ENCODE results near the gene PRDM2. TPM values are rescaled to one million over a fixed set of nuclear protein-coding genes. Genes with fewer than 3 reads are reported as not detected.

The PRDM2 gene
- total RNA-seq, 1 donor from 2014 or later, result 38.5 TPM

DNA sequence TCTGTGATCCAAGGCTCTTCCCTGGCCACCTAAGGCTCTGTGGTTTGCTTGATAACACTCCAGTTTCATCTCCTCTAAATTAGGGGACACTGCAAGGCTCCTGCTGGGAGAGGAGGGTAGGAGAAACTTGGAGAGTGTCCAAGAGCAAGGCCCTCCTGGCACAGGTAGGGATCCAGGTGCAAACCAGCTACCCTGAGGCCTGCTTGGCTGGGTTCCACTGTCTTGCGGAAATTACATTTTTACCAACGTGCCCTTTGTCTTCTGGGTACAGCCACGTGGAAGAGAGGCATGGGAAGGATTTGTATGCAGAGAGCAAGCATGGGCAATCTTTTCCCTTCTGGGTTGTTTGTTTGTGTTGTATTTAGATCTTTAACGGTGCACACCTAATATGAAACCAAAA, 132.5 kb downstream of the PRDM2 start:
- no peak for DNase-seq (ENCODE audit: low spot score)

GRCh38 chr1:13836136-13836535, 136.1 kb downstream of the PRDM2 start:
- DNase-seq (ENCODE audit: low spot score), result no peak

- DNase-seq (ENCODE audit: low spot score), result no peak
Measured at GRCh38 chr1:13836631-13837030, 136.6 kb downstream of the PRDM2 start.

DNA sequence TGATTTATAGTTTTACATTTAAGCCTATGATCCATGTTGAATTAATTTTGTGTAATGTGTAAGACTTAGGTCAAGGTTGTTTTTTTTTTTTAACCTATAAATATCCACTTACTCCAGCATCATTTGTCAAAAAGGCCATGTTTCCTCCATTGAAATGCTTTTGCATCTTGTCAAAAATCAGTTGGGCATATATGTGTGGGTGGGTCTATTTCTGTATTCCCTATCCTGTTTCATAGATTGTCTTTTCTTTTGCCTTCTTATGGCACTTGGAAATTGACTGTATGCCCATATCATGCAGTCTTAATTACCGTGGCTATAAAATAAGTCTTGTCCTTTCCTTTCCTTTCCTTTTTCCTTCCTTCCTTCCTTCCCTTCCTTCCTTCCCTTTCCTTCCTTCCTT, 138.2 kb downstream of the PRDM2 start:
- no peak for DNase-seq (ENCODE audit: low spot score)

- DNase-seq (ENCODE audit: low spot score), result no peak
Measured at GRCh38 chr1:13842497-13842896, 142.5 kb downstream of the PRDM2 start.

GRCh38 chr1:13851726-13852125, 151.7 kb downstream of the PRDM2 start:
- no peak for DNase-seq (ENCODE audit: low spot score)

GRCh38 chr1:13855554-13855953, 155.6 kb downstream of the PRDM2 start:
- no peak for DNase-seq (ENCODE audit: low spot score)

DNA sequence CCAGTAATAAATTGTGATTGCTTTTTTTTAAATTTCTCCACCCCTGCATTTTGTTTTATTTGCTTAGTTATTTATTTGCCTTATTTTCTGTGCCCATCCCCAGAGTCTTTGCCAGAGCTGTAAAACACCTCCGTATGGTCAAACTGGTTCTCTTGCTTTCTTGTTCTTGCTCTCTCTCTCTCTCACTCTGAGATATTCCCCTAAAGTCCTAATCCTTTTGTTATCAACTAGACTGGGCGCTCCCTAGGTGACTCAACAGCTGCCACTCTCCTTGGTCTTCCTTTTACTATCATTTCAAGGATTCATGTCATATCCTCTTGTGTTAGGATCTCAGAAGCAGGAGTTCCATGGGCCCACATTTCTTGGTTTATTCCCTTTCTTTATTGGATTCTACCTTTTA, 160.0 kb downstream of the PRDM2 start:
- no peak for DNase-seq (ENCODE audit: low spot score)

- DNase-seq (ENCODE audit: low spot score), result no peak
Measured at GRCh38 chr1:13864760-13865159, 164.8 kb downstream of the PRDM2 start.

GRCh38 chr1:13865851-13866250, 165.9 kb downstream of the PRDM2 start:
- DNase-seq (ENCODE audit: low spot score), result no peak

GRCh38 chr1:13867603-13868002, 167.6 kb downstream of the PRDM2 start:
- no peak for DNase-seq (ENCODE audit: low spot score)

DNA sequence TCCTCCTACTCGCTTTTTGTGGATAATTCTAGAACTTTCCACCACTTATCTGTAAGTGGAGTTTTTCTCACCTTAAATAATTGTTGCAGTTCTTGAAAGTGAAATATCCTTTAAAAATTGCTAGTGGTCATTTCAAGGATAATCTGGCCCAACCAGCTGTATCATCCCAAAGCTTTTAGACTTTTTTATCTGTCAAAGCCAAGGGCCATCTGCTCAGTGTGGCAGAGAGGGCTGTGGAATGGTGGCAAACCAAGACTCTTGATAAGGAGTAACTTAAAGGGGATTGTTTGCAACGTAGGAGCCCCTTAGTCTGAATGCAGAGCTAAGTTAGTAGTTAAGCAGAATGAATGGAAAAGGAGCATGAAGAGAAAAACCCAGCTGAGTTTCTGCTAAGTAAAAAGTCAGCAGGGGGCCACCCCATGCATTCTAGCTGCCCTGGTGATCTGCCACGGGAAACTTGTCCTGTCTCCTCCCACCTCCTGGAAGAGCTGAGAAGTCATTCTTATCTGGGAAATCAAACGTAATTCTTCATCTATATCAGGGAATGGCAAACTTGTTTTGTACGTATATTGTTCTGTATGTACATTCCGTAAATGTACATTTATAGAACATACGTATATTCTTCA, 169.3 kb downstream of the PRDM2 start:
- DNase-seq (ENCODE audit: low spot score), result no peak

DNA sequence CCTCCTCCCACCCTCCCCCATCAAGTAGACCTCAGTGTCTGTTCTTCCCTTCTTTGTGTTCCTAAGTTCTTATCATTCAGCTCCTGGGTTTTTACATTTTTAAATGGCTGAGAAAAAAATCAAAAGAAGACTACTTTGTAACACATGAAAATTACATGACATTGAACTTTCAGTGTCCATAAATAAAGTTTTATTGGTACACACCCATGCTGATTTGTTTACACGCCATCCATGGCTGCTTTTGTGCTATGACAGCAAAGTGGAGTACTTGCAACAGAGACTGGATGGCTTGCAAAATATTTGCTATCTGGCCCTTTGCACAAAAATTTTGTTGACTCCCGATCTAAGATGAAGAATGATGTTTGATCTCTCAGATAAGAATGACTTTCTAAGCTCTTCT, 171.4 kb downstream of the PRDM2 start:
- DNase-seq (ENCODE audit: low spot score), result no peak

- no peak for DNase-seq (ENCODE audit: low spot score)
Measured at GRCh38 chr1:13871886-13872285, 171.9 kb downstream of the PRDM2 start.

GRCh38 chr1:13873032-13873431, 173.0 kb downstream of the PRDM2 start:
- no peak for DNase-seq (ENCODE audit: low spot score)

Other genes starting within 250 kb of the PRDM2 start
- not detected for gene LRRC38, start 186.2 kb upstream of the PRDM2 start, total RNA-seq (ENCODE audit: insufficient read depth, low replicate concordance)
- 18.3 TPM for gene PDPN, start 116.4 kb upstream of the PRDM2 start, total RNA-seq (ENCODE audit: insufficient read depth, low replicate concordance)

All from umbilical cord (tissue), 2 donors.